NCI-H146 treated with DMSO at 0.1 percent for 48 hours (cell line): ENCODE data around the gene SUSD1.
"Not testable (repeated sequence)": the region's sequence is repeated elsewhere in the genome, so short reads cannot be mapped to it uniquely, and the experiment has no call there.

Source experiments
- DNase-seq: peaks from one replicate; lab custom pipeline; 2025; ENCODE audit not compliant: unreplicated experiment; lab: John Stamatoyannopoulos, UW

SUSD1 gene

DNA sequence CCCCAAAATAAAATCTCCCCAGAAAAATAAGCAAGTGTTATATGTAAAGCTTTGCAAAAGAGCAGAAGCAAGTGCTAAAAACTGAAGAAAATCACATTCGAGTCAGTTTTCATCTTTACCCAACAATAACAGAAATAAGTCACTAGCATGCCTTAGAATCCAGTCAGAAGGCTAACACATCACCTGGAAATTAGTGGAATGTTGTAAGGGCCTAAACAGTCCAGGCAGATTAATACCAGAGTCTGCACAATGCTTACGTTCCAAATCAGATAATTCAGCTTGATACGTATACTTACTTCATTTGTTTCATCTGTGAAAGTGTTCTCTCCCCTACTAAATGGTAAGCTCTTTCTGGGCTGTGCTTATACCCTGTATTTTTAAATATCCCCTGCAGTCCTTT is 42.7 kb downstream of the SUSD1 start:
- no peak for DNase-seq

GRCh38 chr9:112130997-112131396 is 44.1 kb downstream of the SUSD1 start:
- no peak for DNase-seq

- DNase-seq, result no peak
Observed at GRCh38 chr9:112130347-112130746, 44.8 kb downstream of the SUSD1 start.

- DNase-seq, result no peak
Observed at GRCh38 chr9:112129246-112129645, 45.9 kb downstream of the SUSD1 start.

DNA sequence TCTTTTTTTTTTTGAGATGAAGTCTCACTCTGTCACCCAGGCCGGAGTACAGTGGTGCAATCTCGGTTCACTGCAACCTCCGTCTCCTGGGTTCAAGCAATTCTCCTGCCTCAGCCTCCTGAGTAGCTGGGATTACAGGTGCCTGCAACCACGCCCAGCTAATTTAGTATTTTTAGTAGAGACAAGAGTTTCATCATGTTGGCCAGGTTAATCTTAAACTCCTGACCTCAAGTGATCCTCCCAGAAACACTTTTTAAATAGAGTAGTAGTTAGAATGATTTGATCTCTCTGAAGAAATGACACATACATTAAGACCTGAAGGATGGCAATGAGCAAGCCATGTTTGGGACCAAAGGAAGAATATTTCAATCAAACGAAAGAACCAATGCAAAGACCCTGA is 46.7 kb downstream of the SUSD1 start:
- not testable (repeated sequence) for DNase-seq

GRCh38 chr9:112127281-112127680 is 47.8 kb downstream of the SUSD1 start:
- no peak for DNase-seq

DNA sequence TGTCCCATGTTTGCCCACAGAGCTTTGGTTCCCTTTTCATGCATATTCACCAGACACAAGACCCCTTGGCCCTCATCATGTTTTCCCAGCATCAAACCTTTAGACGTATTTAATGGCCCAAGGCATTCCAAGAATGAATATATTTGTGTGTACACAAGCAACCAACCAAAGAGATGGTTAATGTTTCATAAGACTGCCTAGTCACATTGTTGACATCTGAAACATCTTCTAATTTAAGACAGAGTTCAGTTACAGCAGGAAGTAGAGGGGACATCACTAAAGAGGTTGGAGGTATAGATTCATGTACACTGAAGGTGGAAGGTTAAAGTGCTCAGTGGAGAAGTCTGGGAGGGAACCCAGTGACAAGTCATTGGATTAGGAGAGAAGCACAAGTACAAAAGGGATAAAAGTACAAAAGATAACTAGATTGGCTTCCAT is 49.1 kb downstream of the SUSD1 start:
- no peak for DNase-seq

- no peak for DNase-seq
Observed at GRCh38 chr9:112124156-112124555, 50.9 kb downstream of the SUSD1 start.

- no peak for DNase-seq
Observed at GRCh38 chr9:112121633-112122032, 53.5 kb downstream of the SUSD1 start.

GRCh38 chr9:112120439-112120925 is 54.6 kb downstream of the SUSD1 start:
- DNase-seq, result peak; percentile 58

GRCh38 chr9:112120030-112120341 is 55.1 kb downstream of the SUSD1 start:
- DNase-seq, result no peak

DNA sequence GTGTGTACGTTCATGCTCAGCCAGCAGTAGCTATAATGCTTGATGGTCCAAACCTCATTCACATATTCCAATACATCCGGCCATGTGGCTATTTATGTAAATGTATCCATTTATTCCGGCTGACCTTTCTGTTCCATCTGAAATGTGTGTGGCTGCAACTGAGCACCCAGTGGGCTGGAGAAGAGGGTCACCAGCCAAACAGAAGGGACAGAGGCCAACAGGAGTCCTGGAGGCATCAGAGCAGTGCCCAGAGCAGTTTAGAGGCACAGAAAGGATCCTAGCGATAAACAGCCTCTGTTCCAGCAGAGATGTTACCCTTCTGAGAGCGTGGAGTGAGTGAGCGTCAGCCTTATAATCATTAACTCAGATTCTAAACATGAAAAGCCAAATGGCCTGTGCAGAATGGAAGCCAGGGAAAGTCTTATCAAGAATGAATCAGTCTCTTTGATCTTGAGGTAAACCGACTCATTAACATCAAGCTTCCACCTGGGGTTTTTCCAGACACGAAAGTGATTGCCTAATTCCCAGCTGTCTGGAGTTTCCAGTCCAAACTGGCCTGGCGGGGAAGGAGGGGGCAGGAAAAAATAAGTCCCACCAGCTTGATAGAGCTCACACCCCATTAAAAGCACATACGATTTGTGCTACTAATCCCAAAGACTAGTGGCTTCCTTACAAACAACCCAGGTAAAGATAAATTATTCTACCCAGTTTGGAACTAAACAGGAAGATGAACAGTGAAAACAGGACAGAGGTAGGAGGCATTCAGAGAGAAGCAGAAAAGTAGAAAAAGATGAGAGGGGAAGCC is 55.7 kb downstream of the SUSD1 start:
- no peak for DNase-seq

- DNase-seq, result no peak
Observed at GRCh38 chr9:112118009-112118408, 57.1 kb downstream of the SUSD1 start.

- no peak for DNase-seq
Observed at GRCh38 chr9:112115970-112116753, 58.9 kb downstream of the SUSD1 start.

DNA sequence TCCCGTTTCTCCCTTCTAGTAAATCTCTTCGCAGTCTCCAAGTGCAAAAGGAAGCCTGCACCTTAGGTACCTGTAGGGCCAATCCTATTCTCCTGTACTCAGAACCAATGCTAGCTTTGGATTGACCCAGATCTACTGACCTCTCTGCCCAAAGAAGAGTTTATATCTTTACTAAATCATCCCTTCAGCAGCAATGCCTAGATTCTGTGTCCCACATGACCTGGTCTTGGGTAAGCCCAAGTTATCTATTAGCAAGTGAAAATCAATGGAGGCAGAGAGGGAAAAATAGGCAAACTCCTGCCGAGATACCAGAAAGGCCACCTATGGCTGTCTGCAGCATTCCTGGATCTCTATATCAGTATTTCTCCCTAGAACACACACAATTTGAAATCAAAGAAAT is 60.0 kb downstream of the SUSD1 start:
- DNase-seq, result no peak

DNA sequence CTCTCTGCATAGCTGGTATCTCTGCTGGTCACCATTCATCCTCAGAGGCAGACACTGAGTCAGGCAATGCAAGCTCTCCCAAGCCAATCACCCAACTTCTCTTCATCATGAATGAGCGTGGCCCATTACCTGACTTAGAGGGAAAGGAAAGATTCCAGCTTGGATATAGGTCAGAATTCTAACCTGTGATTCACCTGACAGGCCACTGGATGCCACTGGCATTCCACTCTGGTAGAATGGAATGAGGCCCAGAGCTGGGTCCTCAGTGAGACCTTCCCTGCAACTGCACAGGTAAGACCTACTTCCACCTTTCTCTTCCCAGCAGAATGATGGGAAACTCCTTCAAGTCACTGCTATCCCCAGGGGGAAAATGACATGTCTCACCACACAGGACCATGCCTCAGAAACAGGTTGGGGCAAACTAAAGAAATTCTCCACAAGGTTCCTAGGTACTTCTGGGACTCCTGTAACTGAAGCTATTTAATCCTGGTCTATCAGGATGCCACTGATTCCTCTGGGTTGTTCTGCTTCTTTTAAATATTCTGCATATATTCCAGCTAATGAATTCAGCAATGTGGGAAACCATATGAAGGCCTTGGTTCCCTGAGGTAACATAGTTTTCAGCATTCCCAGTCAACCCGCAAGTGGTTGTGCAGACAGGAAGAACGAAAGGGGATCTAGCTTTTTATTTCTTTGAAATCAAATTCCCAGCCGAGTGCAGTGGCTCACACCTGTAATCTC is 62.0 kb downstream of the SUSD1 start:
- no peak for DNase-seq

GRCh38 chr9:112112519-112112918 is 62.6 kb downstream of the SUSD1 start:
- no peak for DNase-seq

DNA sequence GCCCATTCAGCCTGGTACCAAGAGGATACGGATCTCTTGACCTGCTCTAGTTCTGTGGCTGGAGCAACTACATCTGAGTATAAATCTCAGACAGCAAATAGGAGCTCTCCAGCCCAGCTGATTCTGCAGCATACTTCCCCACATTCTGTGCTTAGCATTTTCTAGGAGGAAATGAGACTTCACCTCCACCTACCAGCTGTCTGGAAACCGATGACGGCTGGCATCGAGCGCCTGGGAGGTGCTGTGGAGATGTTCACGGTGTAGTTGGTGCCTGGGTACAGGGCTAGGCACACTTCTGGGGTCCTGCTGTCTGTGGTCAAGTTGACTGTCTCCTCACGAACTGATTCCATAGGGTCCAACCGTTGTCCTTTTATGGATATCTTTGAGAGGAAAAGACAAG is 63.6 kb downstream of the SUSD1 start:
- no peak for DNase-seq

GRCh38 chr9:112110777-112111113 is 64.4 kb downstream of the SUSD1 start:
- DNase-seq, result no peak

DNA sequence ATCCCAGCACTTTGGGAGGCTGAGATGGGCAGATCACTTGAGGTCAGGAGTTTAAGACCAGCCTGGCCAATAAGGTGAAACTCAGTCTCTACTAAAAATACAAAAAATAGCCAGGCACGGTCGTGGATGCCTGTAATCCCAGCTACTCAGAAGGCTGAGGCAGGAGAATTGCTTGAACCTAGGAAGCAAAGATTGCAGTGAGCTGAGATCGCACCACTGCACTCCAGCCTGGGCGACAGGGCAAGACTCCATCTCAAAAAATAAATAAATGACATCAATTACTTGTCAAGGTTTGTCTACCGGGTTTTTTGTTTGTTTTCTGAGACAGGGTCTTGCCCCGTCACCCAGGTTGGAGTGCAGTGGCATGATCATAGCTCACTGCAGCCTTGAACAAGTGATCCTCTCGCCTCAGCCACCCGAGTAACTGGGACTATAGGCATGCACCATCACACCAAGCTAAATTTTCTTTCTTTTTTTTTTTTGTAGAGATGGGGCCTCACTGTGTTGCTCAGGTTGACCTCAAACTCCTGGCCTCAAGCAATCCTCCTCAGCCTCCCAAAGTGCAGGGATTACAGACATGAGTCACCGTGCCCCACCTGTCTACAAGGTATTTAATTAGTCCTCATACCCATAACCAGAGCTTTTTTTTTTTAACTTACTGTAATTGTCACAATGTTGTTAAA is 64.9 kb downstream of the SUSD1 start:
- no peak for DNase-seq

DNA sequence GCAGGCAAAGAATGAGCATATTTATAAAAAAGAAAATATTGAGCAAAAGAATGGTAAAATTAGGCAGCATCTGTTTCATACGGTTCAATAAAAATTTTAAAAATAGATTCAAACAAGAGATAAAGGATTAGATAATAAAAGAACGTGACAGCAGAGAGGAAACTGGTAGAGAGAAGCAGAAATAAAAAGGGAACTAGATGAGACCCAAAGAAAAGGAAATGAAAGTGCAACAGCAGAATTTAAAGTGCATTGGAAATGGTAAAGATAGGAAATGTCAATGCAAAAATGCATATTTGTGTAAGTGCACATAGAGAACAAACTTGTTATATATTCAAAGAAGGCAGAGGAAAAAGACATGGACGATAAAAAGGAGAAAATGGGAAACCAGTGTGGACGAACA is 70.2 kb downstream of the SUSD1 start:
- DNase-seq, result no peak
